Middle frontal gyrus (tissue), 1 donor: ENCODE measurements around the gene OR52R1.
"Not testable (repeated sequence)": the region's sequence is repeated elsewhere in the genome, so short reads cannot be mapped to it uniquely, and the experiment has no call there.

Experiments
- DNase-seq: peaks from one replicate; pipeline ENCODE4 v3.0.0-alpha.2; 2015; ENCODE audit warnings: low spot score; ENCODE audit errors: extremely low spot score

The OR52R1 gene

GRCh38 chr11:4804280-4804679, at the start of gene OR52R1:
Gene OR52R1, minus strand, starts transcription at chr11:4804380. Its CDS starts 0 bp downstream, at chr11:4804380.
- DNase-seq: no peak

GRCh38 chr11:4851033-4851432, 46.9 kb upstream of the OR52R1 start:
- no peak for DNase-seq

- no peak for DNase-seq
These were observed 44.8 kb upstream of the OR52R1 start, which contains the start of gene OR51S1 for GRCh38 chr11:4848908-4849532. Gene OR51S1, minus strand, starts transcription at chr11:4849208. Its CDS starts 0 bp downstream, at chr11:4849208.

GRCh38 chr11:4839851-4840549, 35.8 kb upstream of the OR52R1 start:
- DNase-seq: no peak

- DNase-seq: no peak
These were observed 26.7 kb upstream of the OR52R1 start for GRCh38 chr11:4830909-4831308.

GRCh38 chr11:4830346-4830745, 26.2 kb upstream of the OR52R1 start:
- DNase-seq: no peak

GRCh38 chr11:4826425-4826824, 22.2 kb upstream of the OR52R1 start:
- DNase-seq: no peak

GRCh38 chr11:4825132-4825531, 21.0 kb upstream of the OR52R1 start:
- no peak for DNase-seq

GRCh38 chr11:4821021-4821420, 16.8 kb upstream of the OR52R1 start, which contains the start of gene OR51F2:
Gene OR51F2, plus strand, starts transcription at chr11:4821321. Its CDS starts 101 bp downstream, at chr11:4821422.
- DNase-seq: no peak

- peak; percentile 7 for DNase-seq
These were observed 5.1 kb upstream of the OR52R1 start for GRCh38 chr11:4809246-4809645.

- DNase-seq: no peak
These were observed 4.3 kb upstream of the OR52R1 start for GRCh38 chr11:4808476-4808875.

- DNase-seq: not testable (repeated sequence)
These were observed 2.9 kb downstream of the OR52R1 start for GRCh38 chr11:4801316-4801715.

GRCh38 chr11:4798427-4799183, 5.6 kb downstream of the OR52R1 start:
- DNase-seq: no peak

- DNase-seq: no peak
These were observed 7.0 kb downstream of the OR52R1 start for GRCh38 chr11:4797206-4797605.

GRCh38 chr11:4782454-4782853, 21.7 kb downstream of the OR52R1 start:
- no peak for DNase-seq

GRCh38 chr11:4769838-4770237, 34.3 kb downstream of the OR52R1 start, which contains the start of gene OR51F1:
Gene OR51F1, minus strand, starts transcription at chr11:4769938. Its CDS starts 0 bp downstream, at chr11:4769938.
- no peak for DNase-seq

- DNase-seq: no peak
These were observed 36.1 kb downstream of the OR52R1 start for GRCh38 chr11:4768094-4768493.

- DNase-seq: no peak
These were observed 37.6 kb downstream of the OR52R1 start for GRCh38 chr11:4766420-4767043.

- DNase-seq: no peak
These were observed 41.1 kb downstream of the OR52R1 start for GRCh38 chr11:4763096-4763495.
